Measurements from ENCODE around the gene CCDC40. TPM values are rescaled to one million over a fixed set of nuclear protein-coding genes. Genes with fewer than 3 reads are reported as not detected.

Gene CCDC40
- total and polyA plus RNA-seq, 2 of the 13 experiments (the other 11 are each of a cell fraction or from before 2014, with no cell fraction given) = 4.1 to 5.5 TPM

- TF ChIP-seq GPBP1L1 (CRISPR knock-in tag; IDR thresholded peaks at IDR 0.05) (no peak), NONO (IDR thresholded peaks at IDR 0.05) (no peak), NONO (CRISPR knock-in tag; conservative IDR thresholded peaks at IDR 0.05) (no peak), RBM22 (optimal IDR thresholded peaks at IDR 0.05; ENCODE audit: low read length) (peak; percentile 93), ZKSCAN5 (CRISPR knock-in tag; IDR thresholded peaks at IDR 0.05) (no peak), NR2F6 (IDR thresholded peaks at IDR 0.05) (no peak), NR2F6 (CRISPR knock-in tag; IDR thresholded peaks at IDR 0.05) (no peak), ZNF367 (CRISPR knock-in tag; IDR thresholded peaks at IDR 0.05; ENCODE audit: borderline replicate concordance) (0 out of 2 replicates have a peak, but pooled peaks have one; percentile 1), DPF2 (CRISPR knock-in tag; IDR thresholded peaks at IDR 0.05; ENCODE audit: borderline replicate concordance, low read depth) (no peak), PAF1 (CRISPR knock-in tag; IDR thresholded peaks at IDR 0.05) (peak; percentile 97), ZC3H13 (CRISPR knock-in tag; IDR thresholded peaks at IDR 0.05) (peak; percentile 47; the same call in 1 of the 2 replicates), ZNF362 (CRISPR knock-in tag; IDR thresholded peaks at IDR 0.05; ENCODE audit: borderline replicate concordance) (no peak), ZBTB4 (CRISPR knock-in tag; IDR thresholded peaks at IDR 0.05; ENCODE audit: borderline replicate concordance) (no peak; the same call in 1 of the 2 replicates), ZBTB44 (CRISPR knock-in tag; IDR thresholded peaks at IDR 0.05) (no peak), KLF6 (CRISPR knock-in tag; IDR thresholded peaks at IDR 0.05) (0 out of 2 replicates have a peak, but pooled peaks have one; percentile 8), AKAP8 (CRISPR knock-in tag; IDR thresholded peaks at IDR 0.05) (no peak), FOXA3 (CRISPR knock-in tag; IDR thresholded peaks at IDR 0.05) (no peak), REST (IDR thresholded peaks at IDR 0.05; ENCODE audit: borderline replicate concordance in 1 of 2, low read depth in 1 of 2, low read length in 2 of 2) (0 out of 4 replicates have a peak, but pooled peaks of 1 of the 2 experiments have one; percentile 4), KLF11 (CRISPR knock-in tag; IDR thresholded peaks at IDR 0.05) (no peak)
These were observed 43.6 kb upstream of the CCDC40 start (continued) for GRCh38 chr17:79992649-79993389.
